Ovary (tissue), 9 donors: ENCODE measurements around the gene RAB13. TPM values are rescaled to one million over a fixed set of nuclear protein-coding genes. Genes with fewer than 3 reads are reported as not detected.

ENCODE experiments used
- DNase-seq, 5 donors: peaks; one replicate each; pipeline ENCODE4 v3.0.0-alpha.2; 2019 to 2020
- H3K27ac ChIP-seq, 2 donors: fragments of 200-600 bp; one replicate each; pipeline versions ENCODE4 v1.5.1 to v1.8.0; 2019 to 2022
- H3K27me3 ChIP-seq: fragments of 200-600 bp; one replicate; pipeline ENCODE4 v1.8.0; 2022
- H3K36me3 ChIP-seq: fragments of 200-600 bp; sonication (generic); one replicate; pipeline ENCODE4 v1.5.1; 2019
- H3K4me1 ChIP-seq: one replicate; pipeline ENCODE4 v1.8.1; 2013; ENCODE audit warnings: mild to moderate bottlenecking, moderate library complexity; ENCODE audit not compliant: insufficient read depth
- H3K4me3 ChIP-seq: fragments of 200-600 bp; sonication (generic); one replicate; pipeline ENCODE4 v1.5.1; 2017
- H3K9me3 ChIP-seq, 2 donors: fragments of 200-600 bp in 1 of 2; sonication (generic) in 1 of 2; one replicate each; pipeline versions ENCODE4 v1.5.1 to v1.8.1; 2013 to 2019; ENCODE audit warnings: mild to moderate bottlenecking in 1 of 2, moderate library complexity in 1 of 2
- CTCF ChIP-seq, 3 donors: fragments of 450-650 bp in 2 of 3; fragments of 200-600 bp in 1 of 3; IDR thresholded peaks; one replicate each; pipeline versions ENCODE4 v1.5.1 to v1.8.0; 2016 to 2022; ENCODE audit warnings: antibody characterized with exemption in 3 of 3, mild to moderate bottlenecking in 1 of 3
- EP300 ChIP-seq: sonication (generic); formaldehyde crosslinking; IDR thresholded peaks from one replicate; pipeline ENCODE4 v1.6.1; 2017; ENCODE audit warnings: antibody characterized with exemption
- POLR2A ChIP-seq: fragments of 450-650 bp; IDR thresholded peaks from one replicate; pipeline ENCODE4 v1.6.1; 2017; ENCODE audit warnings: antibody characterized with exemption, mild to moderate bottlenecking, moderate library complexity
- WGBS, 3 donors: extraction: QIAGEN DNeasy Blood & Tissue Kit in 1 of 3; methylation state at CpG; one replicate each; pipeline versions ENCODE4 v1.1.5 to v1.1.7; 2013 to 2017; 5-methylcytosine and 5-hydroxymethylcytosine counted together
- intact Hi-C, 4 donors: fragments of 100-400 bp; cut with DNase I; formaldehyde crosslinking; loops; one replicate each; pipeline versions ENCODE4 v1.11.0 to v1.15.1; 2022 to 2023
- polyA plus RNA-seq, 2 donors: library from polyadenylated mRNA; stranded (reverse); fragments of 200-250 nt in 1 of 2; fragments of 350-450 nt in 1 of 2; fragmentation: Illumina TruSeq in 1 of 2; extraction: RNeasy Lipid Tissue Mini Kit (QIAGEN cat#74804) in 1 of 2; gene quantifications; one replicate each; pipeline ENCODE4 v1.2.3, GENCODE V29; 2013 to 2014
- total RNA-seq, 7 donors: library from RNA; depleted of rRNA in 2 of 7; stranded (reverse); fragments of >200 nt in 2 of 7; fragmentation: NEBNext Ultra II Directional in 3 of 7; extraction: Animal tissue kit (Norgen Biotek cat#: 25700) in 3 of 7; gene quantifications; one replicate each; pipeline versions ENCODE4 v1.1.0 to v1.2.4, GENCODE V29; 2016 to 2023
- donor health status: DM: no; HTN: no; CAD: no; lungs with moderate emphysema.
- donor health status: DM: no; HTN: no; CAD: no.
- donor health status: Bipolar disorder and iron deficiency.
- donor health status: DM: yes; HTN: yes; CAD: no.
- donor health status: DM: no; HTN: no; CAD: no.
- donor health status: DM: yes; HTN: yes; CAD: no.

Gene RAB13
- total and polyA plus RNA-seq, 9 donors = 31.4 to 190 (median 115) TPM

- 47 to 54% (median 49%) methylated on average over 9 of the region's 9 CpGs for WGBS, 3 donors
- DNase-seq = no peak
- Histone ChIP-seq H3K9me3 (no peaks in the 10 kb centered on the region), H3K36me3 (no peaks in the 10 kb centered on the region), H3K27me3 (no peaks in the 10 kb centered on the region), H3K4me3 (peak overlapping the region; percentile 85), H3K4me1 (peaks cover 4% of the 10 kb centered on the region), H3K27ac (peak overlapping the region; percentile 25 to 73)
- intact Hi-C loops = loop anchor here in 1 of 4 donors (5.0 kb wide), 1 partner anchor 296 kb away; no protein-coding TSS in a partner anchor
- TF ChIP-seq POLR2A (no peak), EP300 (no peak), CTCF (IDR thresholded peaks at IDR 0.05) (no peak)
Measured at GRCh38 chr1:153978274-153978909, 7.7 kb downstream of the RAB13 start.

- TF ChIP-seq EP300 = no peak
- peak; percentile 87 for TF ChIP-seq POLR2A
- Histone ChIP-seq H3K4me3 (peak within 1 kb of the TSS; percentile 85), H3K4me1 (peaks cover 4% of the 10 kb centered on the region), H3K27ac (peak within 1 kb of the TSS; percentile 25 to 73), H3K36me3 (no peaks in the 10 kb centered on the region), H3K27me3 (no peaks in the 10 kb centered on the region), H3K9me3 (no peaks in the 10 kb centered on the region)
- peak; percentile 86 to 90 (median 86) for DNase-seq
- 0% methylated on average over 70 to 75 of the region's 75 CpGs for WGBS, 3 donors
- intact Hi-C loops = loop anchor here in 1 of 4 donors (5.0 kb wide), 1 partner anchor 295 kb away; no protein-coding TSS in a partner anchor
Measured at GRCh38 chr1:153977250-153978240, 8.6 kb downstream of the RAB13 start, which contains the start of gene JTB. Gene JTB (minus strand): TSS chr1:153977674. CDS start chr1:153977252, 422 bp downstream.

- H3K36me3 ChIP-seq = no peaks in the 10 kb centered on the region
- no peak for DNase-seq
- peak overlapping the region; percentile 25 to 73 for H3K27ac ChIP-seq
- TF ChIP-seq EP300 (no peak), CTCF (IDR thresholded peaks at IDR 0.05) (no peak), POLR2A (no peak)
- WGBS, 3 donors = 0 to 2% (median 1%) methylated on average over 16 of the region's 16 CpGs
- intact Hi-C loops = loop anchor here in 1 of 4 donors (5.0 kb wide), 1 partner anchor 295 kb away; no protein-coding TSS in a partner anchor
- H3K4me1 ChIP-seq = peaks cover 4% of the 10 kb centered on the region
- H3K27me3 ChIP-seq = no peaks in the 10 kb centered on the region
- peak overlapping the region; percentile 85 for H3K4me3 ChIP-seq
- no peaks in the 10 kb centered on the region for H3K9me3 ChIP-seq
Measured at GRCh38 chr1:153976819-153977249, 9.3 kb downstream of the RAB13 start.

GRCh38 chr1:153973525-153973924 is 12.6 kb downstream of the RAB13 start:
- 57 to 69% (median 58%) methylated on average over 7 of the region's 7 CpGs for whole genome bisulfite sequencing, 3 donors
- intact Hi-C loops = no loop called here

More at GRCh38 chr1:153973525-153973924, 12.6 kb downstream of the RAB13 start:
- H3K4me3 ChIP-seq = no peak overlapping the region
- DNase-seq = no peak
- no peak for TF ChIP-seq EP300
- TF ChIP-seq CTCF (IDR thresholded peaks at IDR 0.05) = no peak
- no peak for TF ChIP-seq POLR2A
- H3K36me3 ChIP-seq = no peaks in the 10 kb centered on the region
- no peaks in the 10 kb centered on the region for H3K27me3 ChIP-seq
- H3K27ac ChIP-seq = no peak overlapping the region
- no peaks in the 10 kb centered on the region for H3K9me3 ChIP-seq
- H3K4me1 ChIP-seq = peaks cover 5% of the 10 kb centered on the region
